IPS DF 4.7 (cell line): ENCODE data around the gene RNF113B.

Experiments used
- DNase-seq: peaks from one replicate; pipeline ENCODE4 v3.0.0-alpha.2; 2013; ENCODE audit warnings: low spot score; ENCODE audit errors: extremely low read depth

Gene RNF113B

GRCh38 chr13:98175043-98175442 is 2.0 kb downstream of the RNF113B start:
- DNase-seq, result no peak

- no peak for DNase-seq
These were observed 2.8 kb downstream of the RNF113B start for GRCh38 chr13:98174307-98174706.

GRCh38 chr13:98173431-98174152 is 3.5 kb downstream of the RNF113B start:
- DNase-seq, result no peak

- no peak for DNase-seq
These were observed 4.3 kb downstream of the RNF113B start for GRCh38 chr13:98172590-98173422.

- DNase-seq, result no peak
These were observed 5.0 kb downstream of the RNF113B start for GRCh38 chr13:98171900-98172589.

GRCh38 chr13:98169331-98169730 is 7.7 kb downstream of the RNF113B start:
- no peak for DNase-seq

GRCh38 chr13:98162935-98163334 is 14.1 kb downstream of the RNF113B start:
- DNase-seq, result no peak

GRCh38 chr13:98158172-98158899 is 18.7 kb downstream of the RNF113B start:
- no peak for DNase-seq

GRCh38 chr13:98157609-98158008 is 19.5 kb downstream of the RNF113B start:
- DNase-seq, result no peak

GRCh38 chr13:98157188-98157587 is 19.9 kb downstream of the RNF113B start:
- no peak for DNase-seq

GRCh38 chr13:98156259-98156658 is 20.8 kb downstream of the RNF113B start:
- no peak for DNase-seq

- DNase-seq, result no peak
These were observed 21.5 kb downstream of the RNF113B start for GRCh38 chr13:98155475-98156109.

GRCh38 chr13:98150832-98151479 is 26.1 kb downstream of the RNF113B start:
- DNase-seq, result no peak

GRCh38 chr13:98147521-98147920 is 29.5 kb downstream of the RNF113B start:
- DNase-seq, result no peak

- DNase-seq, result no peak
These were observed 32.2 kb downstream of the RNF113B start for GRCh38 chr13:98144801-98145350.

- no peak for DNase-seq
These were observed 32.9 kb downstream of the RNF113B start for GRCh38 chr13:98144027-98144741.

- DNase-seq, result no peak
These were observed 33.5 kb downstream of the RNF113B start for GRCh38 chr13:98143601-98144026.

- no peak for DNase-seq
These were observed 33.9 kb downstream of the RNF113B start for GRCh38 chr13:98143157-98143553.

- no peak for DNase-seq
These were observed 34.5 kb downstream of the RNF113B start, which contains the start of gene FARP1 for GRCh38 chr13:98142380-98143156. Gene FARP1, plus strand, starts transcription at chr13:98143094. Its CDS starts 70,149 bp downstream, at chr13:98213243.
